NT2/D1 (cell line): Measurements from ENCODE around the gene ADGRA3.

Source experiments
- SUZ12 ChIP-seq: IDR thresholded peaks from 2 replicates; pipeline ENCODE4 v1.6.1; 2011; ENCODE audit not compliant: insufficient read length, insufficient read depth; ENCODE audit errors: extremely low read depth
- YY1 ChIP-seq: IDR thresholded peaks from 2 replicates; pipeline ENCODE4 v1.6.1; 2011; ENCODE audit not compliant: insufficient read length, insufficient read depth
- ZNF274 ChIP-seq: IDR thresholded peaks from 2 replicates; pipeline ENCODE4 v1.6.1; 2011; ENCODE audit warnings: mild to moderate bottlenecking, low read depth, low read length

- no peak for TF ChIP-seq SUZ12
- no peak for TF ChIP-seq ZNF274
- no peak for TF ChIP-seq YY1
These were observed 59.6 kb downstream of the ADGRA3 start for GRCh38 chr4:22456291-22456690.
